Large intestine (tissue), 3 donors: ENCODE measurements around the gene PARVG. TPM values are rescaled to one million over a fixed set of nuclear protein-coding genes. Genes with fewer than 3 reads are reported as not detected.

Source experiments
- DNase-seq, 2 donors: peaks; one replicate each; pipeline versions ENCODE4 v3.0.0 to v3.0.0-alpha.2; 2013
- H3K27ac ChIP-seq: one replicate; pipeline ENCODE4 v1.5.1; 2013; ENCODE audit warnings: low read length
- H3K27me3 ChIP-seq: 2 replicates; pipeline ENCODE4 v1.6.1; 2013; ENCODE audit warnings: low read length; ENCODE audit not compliant: control insufficient read depth, insufficient read depth
- H3K36me3 ChIP-seq: 2 replicates; pipeline ENCODE4 v1.6.1; 2013; ENCODE audit warnings: low read length; ENCODE audit not compliant: control insufficient read depth, insufficient read depth
- H3K4me1 ChIP-seq: one replicate; pipeline ENCODE4 v1.6.1; 2013; ENCODE audit warnings: low read length; ENCODE audit not compliant: control insufficient read depth, insufficient read depth
- H3K4me3 ChIP-seq: one replicate; pipeline ENCODE4 v1.5.1; 2013; ENCODE audit warnings: low read length
- H3K9me3 ChIP-seq: one replicate; pipeline ENCODE4 v1.6.1; 2013; ENCODE audit warnings: mild to moderate bottlenecking, low read depth, low read length, moderate library complexity; ENCODE audit not compliant: control insufficient read depth
- WGBS: methylation state at CpG from one replicate; pipeline ENCODE4 v1.1.5; 2013; ENCODE audit warnings: low lambda C conversion rate; ENCODE audit not compliant: insufficient coverage; 5-methylcytosine and 5-hydroxymethylcytosine counted together
- polyA plus RNA-seq: library from polyadenylated mRNA; unstranded; fragments of 120-200 nt; gene quantifications from one replicate; pipeline ENCODE4 v1.2.1, GENCODE V29; 2013

PARVG gene
- polyA plus RNA-seq, 1 donor, result 6.7 TPM

DNA sequence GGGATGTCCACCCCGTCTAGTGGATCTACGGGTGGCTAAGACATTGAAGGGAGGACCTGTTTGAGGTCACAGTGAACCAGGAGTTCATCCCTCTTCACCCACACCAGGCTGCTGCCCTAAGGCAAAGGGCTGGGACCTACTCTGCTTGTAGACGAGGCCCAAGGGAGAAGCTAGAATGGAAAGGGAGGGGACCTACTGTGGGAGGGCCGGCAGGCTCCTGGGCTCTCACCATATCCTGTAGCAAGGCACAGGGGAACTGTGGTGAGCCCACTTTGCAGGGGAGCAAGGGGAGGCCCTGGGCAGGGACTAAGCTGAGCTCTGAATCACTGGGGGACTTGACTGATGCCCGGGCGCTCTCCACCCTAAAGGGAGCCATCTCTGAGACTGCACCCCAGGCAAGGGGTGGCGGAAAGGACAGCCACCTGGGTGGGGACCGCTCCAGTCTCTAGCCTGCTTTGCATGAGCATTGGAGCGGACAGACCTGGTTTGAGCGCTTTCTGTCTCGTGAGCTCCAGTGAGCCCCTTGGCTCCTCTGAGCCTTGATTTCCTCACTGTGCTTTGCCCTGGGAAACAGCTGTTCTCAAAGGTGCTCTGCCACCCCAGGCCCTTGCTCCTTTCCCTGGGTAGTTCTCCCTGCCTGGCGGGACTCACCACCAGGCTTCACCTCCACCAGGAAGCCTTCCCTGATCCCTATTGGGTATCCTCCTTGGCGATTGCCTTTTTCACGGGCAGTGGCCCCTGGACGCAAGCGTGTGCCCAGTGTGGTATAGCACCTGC, 24.2 kb downstream of the PARVG start:
- no peaks in the 10 kb centered on the region for H3K27me3 ChIP-seq
- H3K9me3 ChIP-seq, result no peaks in the 10 kb centered on the region
- H3K27ac ChIP-seq, result no peak overlapping the region
- no peak for DNase-seq
- H3K4me3 ChIP-seq, result no peak overlapping the region
- no CpG with 5 or more reads among the region's 16 CpGs for WGBS
- H3K4me1 ChIP-seq, result no peaks in the 10 kb centered on the region
- H3K36me3 ChIP-seq, result no peaks in the 10 kb centered on the region

DNA sequence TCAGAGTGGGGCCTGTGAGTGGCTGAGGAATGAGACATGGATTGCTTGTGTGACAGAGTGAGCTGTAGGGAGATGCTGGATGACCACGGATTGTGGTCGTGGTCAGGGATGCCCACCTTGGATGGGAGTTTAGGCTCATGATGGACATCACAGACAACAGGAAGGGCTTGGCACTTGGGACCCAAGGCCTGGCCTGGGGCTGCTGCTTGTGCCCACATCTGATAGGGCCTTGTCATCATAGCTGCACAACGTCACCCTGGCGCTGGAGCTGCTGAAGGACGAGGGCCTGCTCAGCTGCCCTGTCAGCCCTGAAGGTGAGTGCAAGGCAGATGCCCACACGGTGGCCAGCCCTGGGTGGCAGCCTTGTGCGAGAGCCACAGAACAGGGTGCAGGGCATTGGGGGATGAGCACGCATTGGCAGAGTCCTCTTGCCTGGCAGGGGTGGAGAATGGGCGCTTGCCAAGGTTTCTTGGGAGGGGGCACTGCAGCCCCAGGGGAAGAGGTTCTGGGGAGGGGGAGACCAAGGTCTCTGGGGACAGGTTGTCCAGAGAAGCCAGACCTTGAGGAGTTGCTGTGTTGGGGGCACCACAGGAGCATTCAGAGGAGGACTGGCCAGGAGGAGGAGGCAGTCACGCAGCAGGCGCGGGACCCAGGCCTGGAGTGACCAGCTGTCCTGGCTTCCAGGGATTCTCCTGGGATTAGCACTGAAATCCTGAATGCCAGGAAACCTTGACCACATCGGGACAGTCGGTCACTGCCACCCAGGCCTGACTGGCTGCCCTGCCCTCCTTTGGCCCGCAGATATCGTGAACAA, 25.0 kb downstream of the PARVG start:
- H3K4me1 ChIP-seq, result no peaks in the 10 kb centered on the region
- no peaks in the 10 kb centered on the region for H3K27me3 ChIP-seq
- no peak for DNase-seq
- no peak overlapping the region for H3K4me3 ChIP-seq
- no CpG with 5 or more reads among the region's 16 CpGs for WGBS
- H3K9me3 ChIP-seq, result no peaks in the 10 kb centered on the region
- no peaks in the 10 kb centered on the region for H3K36me3 ChIP-seq
- no peak overlapping the region for H3K27ac ChIP-seq

DNA sequence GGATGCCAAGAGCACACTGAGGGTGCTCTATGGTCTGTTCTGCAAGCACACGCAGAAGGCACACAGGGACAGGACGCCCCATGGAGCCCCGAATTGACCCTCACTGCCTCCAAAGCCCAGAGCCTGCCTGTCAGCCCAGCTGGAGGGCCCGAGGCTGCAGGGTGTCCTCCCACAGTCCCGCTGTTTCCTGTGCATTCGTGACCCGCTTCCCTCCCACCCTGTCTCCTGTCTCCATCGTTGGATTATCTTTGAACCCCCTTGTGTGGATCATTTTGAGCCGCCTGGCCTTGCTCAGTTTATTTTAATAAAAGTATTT, 25.6 kb downstream of the PARVG start:
- Histone ChIP-seq H3K9me3 (no peaks in the 10 kb centered on the region), H3K4me3 (no peak overlapping the region), H3K27me3 (no peaks in the 10 kb centered on the region), H3K27ac (no peak overlapping the region), H3K36me3 (no peaks in the 10 kb centered on the region), H3K4me1 (no peaks in the 10 kb centered on the region)
- no peak for DNase-seq
- 100% methylated on average over 1 of the region's 9 CpGs for WGBS

DNA sequence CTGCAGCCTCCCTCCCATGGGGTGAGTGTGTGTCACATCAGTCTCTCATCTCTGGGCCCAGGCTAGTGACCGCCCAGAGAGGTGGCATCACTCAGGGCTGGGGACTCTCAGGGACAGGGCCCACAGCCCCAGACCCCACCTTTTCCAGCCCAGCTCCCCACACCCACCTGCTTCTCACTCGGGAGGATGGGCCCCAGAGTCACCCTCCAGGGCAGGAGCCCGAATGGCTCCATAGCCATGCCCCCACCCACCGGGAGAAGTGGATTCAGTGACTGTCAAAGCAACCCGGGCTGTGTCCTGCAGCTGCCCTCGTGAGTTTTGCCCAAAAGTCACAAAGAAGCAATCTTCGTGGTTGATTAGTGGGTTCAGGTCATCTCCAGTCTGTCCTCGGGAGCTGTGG, 26.0 kb downstream of the PARVG start:
- Histone ChIP-seq H3K27me3 (no peaks in the 10 kb centered on the region), H3K27ac (no peak overlapping the region), H3K4me1 (no peaks in the 10 kb centered on the region), H3K9me3 (no peaks in the 10 kb centered on the region), H3K36me3 (no peaks in the 10 kb centered on the region), H3K4me3 (no peak overlapping the region)
- DNase-seq, result no peak
- no CpG with 5 or more reads among the region's 8 CpGs for WGBS

DNA sequence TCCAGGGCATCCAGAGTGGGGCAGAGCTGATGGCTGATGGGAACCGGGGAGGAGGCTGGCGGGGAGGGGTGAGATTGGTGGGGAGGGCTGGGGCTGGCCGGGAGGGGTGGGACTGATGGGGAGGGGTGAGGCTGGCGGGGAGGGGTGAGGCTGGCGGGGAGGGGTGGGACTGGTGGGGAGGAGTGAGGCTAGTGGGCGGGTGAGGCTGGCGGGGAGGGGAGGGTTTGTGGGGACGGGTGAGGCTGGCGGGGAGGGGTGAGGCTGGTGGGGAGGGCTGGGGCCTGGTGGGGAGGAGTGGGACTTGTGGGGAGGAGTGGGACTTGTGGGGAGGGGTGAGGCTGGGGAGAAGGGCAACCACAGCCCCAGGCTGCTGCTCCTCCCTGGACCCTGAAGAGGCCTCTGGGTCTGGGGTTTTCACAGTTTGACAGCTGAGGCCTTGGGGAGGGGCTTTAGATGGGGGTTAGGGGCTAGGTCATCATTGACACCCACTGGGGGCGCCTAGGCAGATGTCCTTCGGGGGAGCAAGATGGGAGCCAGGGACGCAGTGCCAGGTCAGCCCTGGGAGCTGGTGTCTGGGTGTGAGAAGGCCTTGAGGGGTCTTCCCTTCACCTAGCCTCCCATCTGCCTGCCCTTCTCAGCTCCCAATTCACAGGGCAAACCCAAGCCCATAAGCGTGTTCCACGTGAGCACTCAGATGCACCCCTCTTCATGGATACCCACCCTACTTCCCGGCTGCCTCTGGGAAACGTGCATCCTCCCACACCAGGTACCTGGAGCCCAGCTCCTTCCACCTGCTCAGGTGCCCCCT, 26.7 kb downstream of the PARVG start:
- no peak for DNase-seq
- Histone ChIP-seq H3K27ac (no peak overlapping the region), H3K36me3 (no peaks in the 10 kb centered on the region), H3K4me1 (no peaks in the 10 kb centered on the region), H3K4me3 (no peak overlapping the region), H3K9me3 (no peaks in the 10 kb centered on the region), H3K27me3 (no peaks in the 10 kb centered on the region)
- WGBS, result no CpG with 5 or more reads among the region's 16 CpGs

DNA sequence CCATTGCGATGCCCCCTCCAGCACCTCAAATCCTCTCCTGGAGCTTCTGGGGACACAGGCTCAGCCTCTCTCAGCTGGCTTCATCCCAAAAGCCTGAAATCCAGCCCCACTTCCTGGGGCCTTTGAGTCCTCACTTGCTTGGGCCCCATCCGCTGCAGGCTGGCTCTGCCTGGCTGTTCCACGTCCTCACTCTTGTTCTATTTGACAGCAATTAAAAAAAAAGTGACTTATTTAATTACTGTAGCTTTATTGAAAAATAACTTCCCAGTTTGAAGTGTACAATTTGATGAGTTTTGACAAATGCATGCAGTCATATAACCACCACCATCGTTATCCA, 27.2 kb downstream of the PARVG start:
- no peak for DNase-seq
- WGBS, result no CpG with 5 or more reads among the region's 4 CpGs
- Histone ChIP-seq H3K4me1 (no peaks in the 10 kb centered on the region), H3K27me3 (no peaks in the 10 kb centered on the region), H3K4me3 (no peak overlapping the region), H3K36me3 (no peaks in the 10 kb centered on the region), H3K9me3 (no peaks in the 10 kb centered on the region), H3K27ac (no peak overlapping the region)

DNA sequence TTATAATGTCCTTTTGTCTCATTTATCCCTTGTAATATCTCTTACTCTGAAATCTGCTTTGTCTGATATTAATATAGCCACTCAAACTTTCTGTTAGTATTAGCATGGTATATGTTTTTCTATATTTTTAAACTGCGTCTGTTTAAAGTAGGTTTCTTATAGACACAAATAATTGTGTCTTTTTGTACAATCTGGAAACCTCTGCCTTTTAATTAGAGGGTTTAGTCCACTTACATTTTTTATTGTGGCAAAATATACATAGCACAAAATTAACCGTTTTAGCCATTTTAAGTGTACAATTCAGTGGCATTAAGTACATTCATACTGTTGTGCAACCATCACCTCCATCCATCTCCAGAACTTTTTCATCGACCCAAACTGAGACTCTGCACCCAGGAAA, 28.6 kb downstream of the PARVG start:
- DNase-seq, result no peak
- no peaks in the 10 kb centered on the region for H3K27me3 ChIP-seq
- H3K9me3 ChIP-seq, result no peaks in the 10 kb centered on the region
- 78% methylated on average over 1 of the region's 3 CpGs for WGBS
- no peak overlapping the region for H3K27ac ChIP-seq
- H3K4me3 ChIP-seq, result no peak overlapping the region
- no peaks in the 10 kb centered on the region for H3K4me1 ChIP-seq
- H3K36me3 ChIP-seq, result no peaks in the 10 kb centered on the region

DNA sequence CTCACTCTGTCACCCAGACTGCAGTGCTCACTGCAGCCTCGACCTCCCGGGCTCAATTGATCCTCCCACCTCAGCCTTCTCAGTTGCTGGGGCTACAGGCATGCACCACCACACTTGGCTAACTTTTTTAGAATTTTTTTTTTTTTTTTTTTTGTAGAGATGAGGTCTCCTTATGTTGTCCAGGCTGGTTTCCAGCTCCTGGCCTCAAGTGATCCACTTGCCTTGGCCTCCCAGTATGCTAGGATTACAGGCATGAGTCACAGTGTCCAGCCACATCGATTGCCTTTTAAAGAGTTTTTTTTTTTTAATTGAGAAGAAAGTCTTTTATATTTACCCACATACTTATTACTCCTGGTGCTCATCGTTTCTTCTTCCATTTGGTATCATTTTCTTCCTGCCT, 30.0 kb downstream of the PARVG start:
- Histone ChIP-seq H3K4me3 (no peak overlapping the region), H3K4me1 (no peaks in the 10 kb centered on the region), H3K9me3 (no peaks in the 10 kb centered on the region), H3K27ac (no peak overlapping the region), H3K36me3 (no peaks in the 10 kb centered on the region), H3K27me3 (no peaks in the 10 kb centered on the region)
- no peak for DNase-seq
- 83% methylated on average over 1 of the region's 4 CpGs for WGBS

DNA sequence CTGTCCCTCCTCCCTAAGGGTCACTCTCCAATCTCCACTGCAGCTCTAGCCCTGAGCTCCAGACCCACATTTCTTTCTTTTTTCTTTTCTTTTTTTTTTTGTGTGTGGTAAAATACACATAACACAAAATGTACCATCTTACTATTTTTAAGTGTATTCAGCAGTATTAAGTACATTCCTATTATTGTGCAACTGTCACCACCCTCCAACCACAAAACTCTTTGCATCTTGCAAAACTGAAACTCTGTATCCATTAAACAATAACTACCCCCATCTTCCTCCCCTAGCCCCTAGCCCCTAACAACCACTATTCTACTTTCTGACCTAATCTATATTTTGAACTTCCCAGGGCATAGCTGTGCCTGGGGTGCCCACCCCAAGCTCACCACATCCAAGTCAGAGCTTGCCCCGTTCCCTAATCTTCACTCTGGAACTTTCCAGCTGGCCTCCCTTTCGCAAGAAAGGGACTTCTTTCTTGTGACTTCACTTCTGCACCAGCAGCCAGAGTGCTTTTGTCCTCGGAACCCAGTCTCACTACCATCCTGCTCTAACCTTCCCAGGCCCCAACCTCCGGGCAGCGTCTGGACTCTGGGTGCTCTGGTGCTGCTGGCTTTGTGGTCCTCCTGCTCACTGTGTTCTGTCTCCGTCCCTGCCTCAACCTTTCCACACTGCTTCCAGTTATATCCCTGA, 30.7 kb downstream of the PARVG start:
- Histone ChIP-seq H3K27ac (no peak overlapping the region), H3K4me1 (no peaks in the 10 kb centered on the region), H3K9me3 (no peaks in the 10 kb centered on the region), H3K27me3 (no peaks in the 10 kb centered on the region), H3K4me3 (no peak overlapping the region), H3K36me3 (no peaks in the 10 kb centered on the region)
- no CpG with 5 or more reads among the region's 6 CpGs for WGBS
- DNase-seq, result no peak
